WTC11 (cell line): Measurements from ENCODE around the gene SLC25A51. TPM values are rescaled to one million over a fixed set of nuclear protein-coding genes. Genes with fewer than 3 reads are reported as not detected.

Experiments used
- ATAC-seq: fragments of 200-7000 bp; cut with Tn5 transposase; 2 replicates; pipeline ENCODE4 v1.10.0; 2021; ENCODE audit warnings: mild to moderate bottlenecking, moderate library complexity
- CTCF ChIA-PET: fragments of 300-600 bp; sonication (Branson Sonifier 250); formaldehyde crosslinking; loops from one replicate; lab custom pipeline; 2021; ENCODE audit warnings: antibody characterized with exemption; lab: Charles Lee
- POLR2A ChIA-PET: fragments of 350-600 bp; sonication (Branson Sonifier 250); formaldehyde crosslinking; loops from one replicate; lab custom pipeline; 2021; ENCODE audit warnings: antibody characterized with exemption; lab: Charles Lee
- DNase-seq: peaks from one replicate; pipeline ENCODE4 v3.0.0; 2021; ENCODE audit warnings: low spot score
- H3K27ac Mint-ChIP-seq: 2 replicates; pipeline ENCODE4 v1.8.0; 2021; ENCODE audit warnings: mixed read lengths
- H3K27me3 Mint-ChIP-seq: 2 replicates; pipeline ENCODE4 v1.8.0; 2021; ENCODE audit warnings: low read depth, mild to moderate bottlenecking, moderate library complexity, mixed read lengths
- H3K36me3 Mint-ChIP-seq: 2 replicates; pipeline ENCODE4 v1.8.0; 2021; ENCODE audit warnings: mixed read lengths
- H3K4me1 Mint-ChIP-seq: 2 replicates; pipeline ENCODE4 v1.8.0; 2022; ENCODE audit warnings: mixed read lengths
- H3K4me3 Mint-ChIP-seq: 2 replicates; pipeline ENCODE4 v1.8.0; 2021; ENCODE audit warnings: mild to moderate bottlenecking, moderate library complexity, mixed read lengths
- H3K9me3 Mint-ChIP-seq: 2 replicates; pipeline ENCODE4 v1.8.0; 2021; ENCODE audit warnings: mixed read lengths
- ETV6 ChIP-seq: sonication (generic); formaldehyde crosslinking; IDR thresholded peaks from 2 replicates; pipeline ENCODE4 v1.8.1; 2022; ENCODE audit warnings: mild to moderate bottlenecking, missing genetic modification reagents
- FOXP1 ChIP-seq: sonication (generic); formaldehyde crosslinking; IDR thresholded peaks from 2 replicates; pipeline ENCODE4 v1.8.0; 2022; ENCODE audit warnings: missing genetic modification reagents, mild to moderate bottlenecking, moderate library complexity, borderline replicate concordance
- IRF2 ChIP-seq: sonication (generic); formaldehyde crosslinking; IDR thresholded peaks from 2 replicates; pipeline ENCODE4 v1.8.0; 2022; ENCODE audit warnings: low read depth, missing genetic modification reagents, borderline replicate concordance
- MXD4 ChIP-seq: fragments of 250-450 bp; sonication (Bioruptor Pico); IDR thresholded peaks from 2 replicates; pipeline ENCODE4 v1.8.0; 2021; ENCODE audit warnings: mild to moderate bottlenecking, moderate library complexity, borderline replicate concordance
- NFATC4 ChIP-seq: fragments of 250-450 bp; sonication (Bioruptor Pico); IDR thresholded peaks from 2 replicates; pipeline ENCODE4 v1.9.0; 2021; ENCODE audit warnings: mild to moderate bottlenecking
- NR2C2 ChIP-seq: sonication (generic); formaldehyde crosslinking; IDR thresholded peaks from 2 replicates; pipeline ENCODE4 v1.8.0; 2022; ENCODE audit warnings: mild to moderate bottlenecking, missing genetic modification reagents
- ZNF138 ChIP-seq: sonication (generic); formaldehyde crosslinking; conservative IDR thresholded peaks from 2 replicates; pipeline ENCODE4 v1.8.1; 2022; ENCODE audit warnings: mild to moderate bottlenecking, moderate library complexity, missing genetic modification reagents
- total RNA-seq: library from RNA; stranded (reverse); gene quantifications from 3 replicates; pipeline ENCODE4 v1.2.3, GENCODE V29; 2021
- TF ChIP-seq, protein P1 (sequence below): sonication (generic); formaldehyde crosslinking; IDR thresholded peaks from 2 replicates; pipeline ENCODE4 v1.8.0; 2022; ENCODE audit warnings: missing genetic modification reagents
- TF ChIP-seq, protein P2 (sequence below): sonication (generic); formaldehyde crosslinking; IDR thresholded peaks from 2 replicates; pipeline ENCODE4 v1.8.1; 2022; ENCODE audit warnings: low read depth, mild to moderate bottlenecking, moderate library complexity, missing genetic modification reagents, borderline replicate concordance
- TF ChIP-seq, protein P3 (sequence below): fragments of 250-450 bp; sonication (Bioruptor Pico); IDR thresholded peaks from 2 replicates; pipeline ENCODE4 v1.9.0; 2021; ENCODE audit warnings: mild to moderate bottlenecking
- TF ChIP-seq, protein P4 (sequence below): sonication (generic); formaldehyde crosslinking; IDR thresholded peaks from 2 replicates; pipeline ENCODE4 v1.8.0; 2023; ENCODE audit warnings: missing genetic modification reagents, mild to moderate bottlenecking, borderline replicate concordance
- TF ChIP-seq, protein P5 (sequence below): sonication (generic); formaldehyde crosslinking; IDR thresholded peaks from 2 replicates; pipeline ENCODE4 v1.8.1; 2023; ENCODE audit warnings: mild to moderate bottlenecking, missing genetic modification reagents
- TF ChIP-seq, protein P6 (sequence below): sonication (generic); formaldehyde crosslinking; IDR thresholded peaks from 2 replicates; pipeline ENCODE4 v1.8.1; 2023; ENCODE audit warnings: mild to moderate bottlenecking, moderate library complexity, missing genetic modification reagents
- TF ChIP-seq, protein P7 (sequence below): sonication (generic); formaldehyde crosslinking; IDR thresholded peaks from 2 replicates; pipeline ENCODE4 v1.8.0; 2022; ENCODE audit warnings: mild to moderate bottlenecking, missing genetic modification reagents
- TF ChIP-seq, protein P8 (sequence below): sonication (generic); formaldehyde crosslinking; IDR thresholded peaks from 2 replicates; pipeline ENCODE4 v1.8.1; 2022; ENCODE audit warnings: missing genetic modification reagents, borderline replicate concordance
- TF ChIP-seq, protein P9 (sequence below): fragments of 250-450 bp; sonication (Bioruptor Pico); IDR thresholded peaks from 2 replicates; pipeline ENCODE4 v2.1.2; 2022; ENCODE audit warnings: mild to moderate bottlenecking, moderate library complexity

SLC25A51 gene
- total RNA-seq, 1 experiment from 2014 or later: 15.4 TPM

DNA sequence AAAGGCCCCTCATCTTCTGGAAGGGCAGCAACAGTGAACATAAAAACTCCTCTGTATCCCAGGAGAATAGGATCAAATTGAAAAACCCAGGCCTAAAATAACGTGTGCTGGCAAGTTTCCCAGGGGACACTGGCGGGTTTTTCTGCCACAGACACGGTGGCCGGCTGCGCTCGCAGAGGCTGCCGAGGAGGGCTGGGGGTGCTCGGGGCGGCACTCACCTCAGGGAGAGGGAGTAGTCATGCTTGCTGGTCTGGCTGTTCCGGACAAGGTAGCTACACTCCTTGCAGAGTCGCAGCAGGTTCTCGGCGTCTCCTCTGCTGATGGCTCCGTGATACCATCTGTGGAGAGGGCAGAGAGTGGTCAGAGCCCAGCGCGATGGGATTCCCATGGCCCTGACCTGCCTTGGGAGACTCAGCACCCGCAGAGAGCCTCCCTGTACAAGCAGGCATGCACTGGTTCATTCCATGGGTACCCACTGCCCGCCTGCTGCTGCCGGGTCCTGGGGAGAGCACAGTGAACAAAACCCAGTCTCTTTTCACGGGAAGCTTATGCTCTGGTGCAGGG, 44.6 kb upstream of the SLC25A51 start:
- POLR2A ChIA-PET: no interaction called here
- CTCF ChIA-PET: interaction anchor here (1.1 kb wide), 1 partner anchor 27 kb away, joined by 3 read pairs; no protein-coding TSS in a partner anchor

More for the DNA sequence above, 44.6 kb upstream of the SLC25A51 start:
- Mint-ChIP-seq H3K27me3 (no peaks in the 10 kb centered on the region), H3K4me1 (peaks cover 19% of the 10 kb centered on the region), H3K27ac (no peak overlapping the region), H3K9me3 (no peaks in the 10 kb centered on the region), H3K4me3 (no peak overlapping the region), H3K36me3 (peaks cover 15% of the 10 kb centered on the region)
- DNase-seq (no peak), ATAC-seq (no peak)
- TF ChIP-seq NFATC4 (CRISPR knock-in tag): no peak
- no peak for TF ChIP-seq ETV6 (CRISPR knock-in tag)
- TF ChIP-seq, protein P1, sequence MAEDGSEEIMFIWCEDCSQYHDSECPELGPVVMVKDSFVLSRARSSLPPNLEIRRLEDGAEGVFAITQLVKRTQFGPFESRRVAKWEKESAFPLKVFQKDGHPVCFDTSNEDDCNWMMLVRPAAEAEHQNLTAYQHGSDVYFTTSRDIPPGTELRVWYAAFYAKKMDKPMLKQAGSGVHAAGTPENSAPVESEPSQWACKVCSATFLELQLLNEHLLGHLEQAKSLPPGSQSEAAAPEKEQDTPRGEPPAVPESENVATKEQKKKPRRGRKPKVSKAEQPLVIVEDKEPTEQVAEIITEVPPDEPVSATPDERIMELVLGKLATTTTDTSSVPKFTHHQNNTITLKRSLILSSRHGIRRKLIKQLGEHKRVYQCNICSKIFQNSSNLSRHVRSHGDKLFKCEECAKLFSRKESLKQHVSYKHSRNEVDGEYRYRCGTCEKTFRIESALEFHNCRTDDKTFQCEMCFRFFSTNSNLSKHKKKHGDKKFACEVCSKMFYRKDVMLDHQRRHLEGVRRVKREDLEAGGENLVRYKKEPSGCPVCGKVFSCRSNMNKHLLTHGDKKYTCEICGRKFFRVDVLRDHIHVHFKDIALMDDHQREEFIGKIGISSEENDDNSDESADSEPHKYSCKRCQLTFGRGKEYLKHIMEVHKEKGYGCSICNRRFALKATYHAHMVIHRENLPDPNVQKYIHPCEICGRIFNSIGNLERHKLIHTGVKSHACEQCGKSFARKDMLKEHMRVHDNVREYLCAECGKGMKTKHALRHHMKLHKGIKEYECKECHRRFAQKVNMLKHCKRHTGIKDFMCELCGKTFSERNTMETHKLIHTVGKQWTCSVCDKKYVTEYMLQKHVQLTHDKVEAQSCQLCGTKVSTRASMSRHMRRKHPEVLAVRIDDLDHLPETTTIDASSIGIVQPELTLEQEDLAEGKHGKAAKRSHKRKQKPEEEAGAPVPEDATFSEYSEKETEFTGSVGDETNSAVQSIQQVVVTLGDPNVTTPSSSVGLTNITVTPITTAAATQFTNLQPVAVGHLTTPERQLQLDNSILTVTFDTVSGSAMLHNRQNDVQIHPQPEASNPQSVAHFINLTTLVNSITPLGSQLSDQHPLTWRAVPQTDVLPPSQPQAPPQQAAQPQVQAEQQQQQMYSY (CRISPR knock-in tag): no peak
- TF ChIP-seq, protein P2, sequence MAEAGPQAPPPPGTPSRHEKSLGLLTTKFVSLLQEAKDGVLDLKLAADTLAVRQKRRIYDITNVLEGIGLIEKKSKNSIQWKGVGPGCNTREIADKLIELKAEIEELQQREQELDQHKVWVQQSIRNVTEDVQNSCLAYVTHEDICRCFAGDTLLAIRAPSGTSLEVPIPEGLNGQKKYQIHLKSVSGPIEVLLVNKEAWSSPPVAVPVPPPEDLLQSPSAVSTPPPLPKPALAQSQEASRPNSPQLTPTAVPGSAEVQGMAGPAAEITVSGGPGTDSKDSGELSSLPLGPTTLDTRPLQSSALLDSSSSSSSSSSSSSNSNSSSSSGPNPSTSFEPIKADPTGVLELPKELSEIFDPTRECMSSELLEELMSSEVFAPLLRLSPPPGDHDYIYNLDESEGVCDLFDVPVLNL: no peak
- TF ChIP-seq, protein P3, sequence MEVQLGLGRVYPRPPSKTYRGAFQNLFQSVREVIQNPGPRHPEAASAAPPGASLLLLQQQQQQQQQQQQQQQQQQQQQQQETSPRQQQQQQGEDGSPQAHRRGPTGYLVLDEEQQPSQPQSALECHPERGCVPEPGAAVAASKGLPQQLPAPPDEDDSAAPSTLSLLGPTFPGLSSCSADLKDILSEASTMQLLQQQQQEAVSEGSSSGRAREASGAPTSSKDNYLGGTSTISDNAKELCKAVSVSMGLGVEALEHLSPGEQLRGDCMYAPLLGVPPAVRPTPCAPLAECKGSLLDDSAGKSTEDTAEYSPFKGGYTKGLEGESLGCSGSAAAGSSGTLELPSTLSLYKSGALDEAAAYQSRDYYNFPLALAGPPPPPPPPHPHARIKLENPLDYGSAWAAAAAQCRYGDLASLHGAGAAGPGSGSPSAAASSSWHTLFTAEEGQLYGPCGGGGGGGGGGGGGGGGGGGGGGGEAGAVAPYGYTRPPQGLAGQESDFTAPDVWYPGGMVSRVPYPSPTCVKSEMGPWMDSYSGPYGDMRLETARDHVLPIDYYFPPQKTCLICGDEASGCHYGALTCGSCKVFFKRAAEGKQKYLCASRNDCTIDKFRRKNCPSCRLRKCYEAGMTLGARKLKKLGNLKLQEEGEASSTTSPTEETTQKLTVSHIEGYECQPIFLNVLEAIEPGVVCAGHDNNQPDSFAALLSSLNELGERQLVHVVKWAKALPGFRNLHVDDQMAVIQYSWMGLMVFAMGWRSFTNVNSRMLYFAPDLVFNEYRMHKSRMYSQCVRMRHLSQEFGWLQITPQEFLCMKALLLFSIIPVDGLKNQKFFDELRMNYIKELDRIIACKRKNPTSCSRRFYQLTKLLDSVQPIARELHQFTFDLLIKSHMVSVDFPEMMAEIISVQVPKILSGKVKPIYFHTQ (CRISPR knock-in tag): no peak
- no peak for TF ChIP-seq NR2C2
- TF ChIP-seq, protein P4, sequence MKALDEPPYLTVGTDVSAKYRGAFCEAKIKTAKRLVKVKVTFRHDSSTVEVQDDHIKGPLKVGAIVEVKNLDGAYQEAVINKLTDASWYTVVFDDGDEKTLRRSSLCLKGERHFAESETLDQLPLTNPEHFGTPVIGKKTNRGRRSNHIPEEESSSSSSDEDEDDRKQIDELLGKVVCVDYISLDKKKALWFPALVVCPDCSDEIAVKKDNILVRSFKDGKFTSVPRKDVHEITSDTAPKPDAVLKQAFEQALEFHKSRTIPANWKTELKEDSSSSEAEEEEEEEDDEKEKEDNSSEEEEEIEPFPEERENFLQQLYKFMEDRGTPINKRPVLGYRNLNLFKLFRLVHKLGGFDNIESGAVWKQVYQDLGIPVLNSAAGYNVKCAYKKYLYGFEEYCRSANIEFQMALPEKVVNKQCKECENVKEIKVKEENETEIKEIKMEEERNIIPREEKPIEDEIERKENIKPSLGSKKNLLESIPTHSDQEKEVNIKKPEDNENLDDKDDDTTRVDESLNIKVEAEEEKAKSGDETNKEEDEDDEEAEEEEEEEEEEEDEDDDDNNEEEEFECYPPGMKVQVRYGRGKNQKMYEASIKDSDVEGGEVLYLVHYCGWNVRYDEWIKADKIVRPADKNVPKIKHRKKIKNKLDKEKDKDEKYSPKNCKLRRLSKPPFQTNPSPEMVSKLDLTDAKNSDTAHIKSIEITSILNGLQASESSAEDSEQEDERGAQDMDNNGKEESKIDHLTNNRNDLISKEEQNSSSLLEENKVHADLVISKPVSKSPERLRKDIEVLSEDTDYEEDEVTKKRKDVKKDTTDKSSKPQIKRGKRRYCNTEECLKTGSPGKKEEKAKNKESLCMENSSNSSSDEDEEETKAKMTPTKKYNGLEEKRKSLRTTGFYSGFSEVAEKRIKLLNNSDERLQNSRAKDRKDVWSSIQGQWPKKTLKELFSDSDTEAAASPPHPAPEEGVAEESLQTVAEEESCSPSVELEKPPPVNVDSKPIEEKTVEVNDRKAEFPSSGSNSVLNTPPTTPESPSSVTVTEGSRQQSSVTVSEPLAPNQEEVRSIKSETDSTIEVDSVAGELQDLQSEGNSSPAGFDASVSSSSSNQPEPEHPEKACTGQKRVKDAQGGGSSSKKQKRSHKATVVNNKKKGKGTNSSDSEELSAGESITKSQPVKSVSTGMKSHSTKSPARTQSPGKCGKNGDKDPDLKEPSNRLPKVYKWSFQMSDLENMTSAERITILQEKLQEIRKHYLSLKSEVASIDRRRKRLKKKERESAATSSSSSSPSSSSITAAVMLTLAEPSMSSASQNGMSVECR: no peak
- TF ChIP-seq, protein P5, sequence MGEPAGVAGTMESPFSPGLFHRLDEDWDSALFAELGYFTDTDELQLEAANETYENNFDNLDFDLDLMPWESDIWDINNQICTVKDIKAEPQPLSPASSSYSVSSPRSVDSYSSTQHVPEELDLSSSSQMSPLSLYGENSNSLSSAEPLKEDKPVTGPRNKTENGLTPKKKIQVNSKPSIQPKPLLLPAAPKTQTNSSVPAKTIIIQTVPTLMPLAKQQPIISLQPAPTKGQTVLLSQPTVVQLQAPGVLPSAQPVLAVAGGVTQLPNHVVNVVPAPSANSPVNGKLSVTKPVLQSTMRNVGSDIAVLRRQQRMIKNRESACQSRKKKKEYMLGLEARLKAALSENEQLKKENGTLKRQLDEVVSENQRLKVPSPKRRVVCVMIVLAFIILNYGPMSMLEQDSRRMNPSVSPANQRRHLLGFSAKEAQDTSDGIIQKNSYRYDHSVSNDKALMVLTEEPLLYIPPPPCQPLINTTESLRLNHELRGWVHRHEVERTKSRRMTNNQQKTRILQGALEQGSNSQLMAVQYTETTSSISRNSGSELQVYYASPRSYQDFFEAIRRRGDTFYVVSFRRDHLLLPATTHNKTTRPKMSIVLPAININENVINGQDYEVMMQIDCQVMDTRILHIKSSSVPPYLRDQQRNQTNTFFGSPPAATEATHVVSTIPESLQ (CRISPR knock-in tag): no peak
- no peak for TF ChIP-seq ZNF138 (CRISPR knock-in tag)
- TF ChIP-seq, protein P6, sequence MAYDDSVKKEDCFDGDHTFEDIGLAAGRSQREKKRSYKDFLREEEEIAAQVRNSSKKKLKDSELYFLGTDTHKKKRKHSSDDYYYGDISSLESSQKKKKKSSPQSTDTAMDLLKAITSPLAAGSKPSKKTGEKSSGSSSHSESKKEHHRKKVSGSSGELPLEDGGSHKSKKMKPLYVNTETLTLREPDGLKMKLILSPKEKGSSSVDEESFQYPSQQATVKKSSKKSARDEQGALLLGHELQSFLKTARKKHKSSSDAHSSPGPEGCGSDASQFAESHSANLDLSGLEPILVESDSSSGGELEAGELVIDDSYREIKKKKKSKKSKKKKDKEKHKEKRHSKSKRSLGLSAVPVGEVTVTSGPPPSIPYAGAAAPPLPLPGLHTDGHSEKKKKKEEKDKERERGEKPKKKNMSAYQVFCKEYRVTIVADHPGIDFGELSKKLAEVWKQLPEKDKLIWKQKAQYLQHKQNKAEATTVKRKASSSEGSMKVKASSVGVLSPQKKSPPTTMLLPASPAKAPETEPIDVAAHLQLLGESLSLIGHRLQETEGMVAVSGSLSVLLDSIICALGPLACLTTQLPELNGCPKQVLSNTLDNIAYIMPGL (CRISPR knock-in tag): no peak
- TF ChIP-seq, protein P7, sequence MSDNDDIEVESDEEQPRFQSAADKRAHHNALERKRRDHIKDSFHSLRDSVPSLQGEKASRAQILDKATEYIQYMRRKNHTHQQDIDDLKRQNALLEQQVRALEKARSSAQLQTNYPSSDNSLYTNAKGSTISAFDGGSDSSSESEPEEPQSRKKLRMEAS (CRISPR knock-in tag): no peak
- TF ChIP-seq, protein P8, sequence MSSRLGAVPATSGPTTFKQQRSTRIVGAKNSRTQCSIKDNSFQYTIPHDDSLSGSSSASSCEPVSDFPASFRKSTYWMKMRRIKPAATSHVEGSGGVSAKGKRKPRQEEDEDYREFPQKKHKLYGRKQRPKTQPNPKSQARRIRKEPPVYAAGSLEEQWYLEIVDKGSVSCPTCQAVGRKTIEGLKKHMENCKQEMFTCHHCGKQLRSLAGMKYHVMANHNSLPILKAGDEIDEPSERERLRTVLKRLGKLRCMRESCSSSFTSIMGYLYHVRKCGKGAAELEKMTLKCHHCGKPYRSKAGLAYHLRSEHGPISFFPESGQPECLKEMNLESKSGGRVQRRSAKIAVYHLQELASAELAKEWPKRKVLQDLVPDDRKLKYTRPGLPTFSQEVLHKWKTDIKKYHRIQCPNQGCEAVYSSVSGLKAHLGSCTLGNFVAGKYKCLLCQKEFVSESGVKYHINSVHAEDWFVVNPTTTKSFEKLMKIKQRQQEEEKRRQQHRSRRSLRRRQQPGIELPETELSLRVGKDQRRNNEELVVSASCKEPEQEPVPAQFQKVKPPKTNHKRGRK: no peak
- no peak for TF ChIP-seq IRF2 (CRISPR knock-in tag)
- no peak for TF ChIP-seq FOXP1
- TF ChIP-seq, protein P9, sequence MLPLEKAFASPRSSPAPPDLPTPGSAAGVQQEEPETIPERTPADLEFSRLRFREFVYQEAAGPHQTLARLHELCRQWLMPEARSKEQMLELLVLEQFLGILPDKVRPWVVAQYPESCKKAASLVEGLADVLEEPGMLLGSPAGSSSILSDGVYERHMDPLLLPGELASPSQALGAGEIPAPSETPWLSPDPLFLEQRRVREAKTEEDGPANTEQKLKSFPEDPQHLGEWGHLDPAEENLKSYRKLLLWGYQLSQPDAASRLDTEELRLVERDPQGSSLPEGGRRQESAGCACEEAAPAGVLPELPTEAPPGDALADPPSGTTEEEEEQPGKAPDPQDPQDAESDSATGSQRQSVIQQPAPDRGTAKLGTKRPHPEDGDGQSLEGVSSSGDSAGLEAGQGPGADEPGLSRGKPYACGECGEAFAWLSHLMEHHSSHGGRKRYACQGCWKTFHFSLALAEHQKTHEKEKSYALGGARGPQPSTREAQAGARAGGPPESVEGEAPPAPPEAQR (CRISPR knock-in tag): no peak
- TF ChIP-seq MXD4: no peak
